HG02642 (cell line): ENCODE measurements around the gene PALD1.

Experiments used
- ATAC-seq: cut with Tn5 transposase; IDR thresholded peaks from one replicate; pipeline ENCODE4 v1.9.1; 2021; ENCODE audit warnings: mild to moderate bottlenecking; ENCODE audit not compliant: unreplicated experiment, poor library complexity

The PALD1 gene

DNA sequence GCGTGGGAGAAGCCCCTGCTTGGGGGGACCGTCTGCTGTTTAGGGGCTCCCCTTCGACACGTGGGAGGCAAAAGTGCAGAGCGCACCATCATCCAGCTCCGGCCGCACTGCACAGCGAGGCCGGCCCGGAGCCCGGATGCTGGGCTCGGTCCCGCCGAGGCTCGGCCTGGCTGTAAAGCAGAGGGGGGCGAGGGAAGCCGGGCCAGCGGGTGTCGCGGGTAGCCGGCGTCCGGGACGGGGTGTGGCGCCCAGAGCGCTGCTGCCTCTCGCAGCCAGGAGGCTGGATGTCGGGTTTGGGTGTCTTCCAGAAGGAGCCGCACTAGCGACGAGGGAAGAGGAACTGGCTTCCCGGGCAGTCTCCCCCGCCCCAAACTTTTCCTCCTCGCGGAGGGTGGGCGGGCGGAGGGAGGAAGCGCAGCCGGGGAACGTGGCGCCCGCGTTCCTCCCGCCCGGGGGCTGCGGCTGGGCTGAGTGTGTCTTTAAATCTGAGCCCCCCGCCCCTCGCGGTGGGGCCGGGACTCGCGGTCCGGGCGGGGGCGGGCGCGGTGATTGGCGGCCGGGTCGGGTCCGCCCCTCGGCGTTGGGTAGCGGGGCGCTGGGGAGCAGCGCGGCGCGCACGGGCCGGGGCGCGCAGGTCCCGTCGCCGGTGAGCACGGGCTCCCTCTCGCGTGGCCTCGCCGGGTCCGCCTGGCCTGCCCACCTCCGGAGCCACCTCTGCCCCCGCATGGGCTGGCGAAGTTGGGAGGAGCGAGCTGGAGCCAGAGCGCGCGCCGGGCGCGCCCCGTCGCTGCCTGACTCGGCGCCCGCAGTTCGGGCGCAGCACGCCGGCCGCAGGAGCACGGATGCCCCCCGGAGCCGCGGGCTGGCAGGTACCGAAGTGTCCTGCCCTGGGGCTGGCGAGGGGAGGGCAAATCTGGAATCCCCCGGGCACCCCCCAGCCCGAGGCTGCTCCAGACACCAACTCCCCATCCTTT, at the start of gene PALD1:
PALD1 (plus strand) TSS at position 577 of the 974 bp plus-strand sequence. CDS start 47,185 bp downstream, outside the sequence.
- peak; percentile 37 for ATAC-seq

DNA sequence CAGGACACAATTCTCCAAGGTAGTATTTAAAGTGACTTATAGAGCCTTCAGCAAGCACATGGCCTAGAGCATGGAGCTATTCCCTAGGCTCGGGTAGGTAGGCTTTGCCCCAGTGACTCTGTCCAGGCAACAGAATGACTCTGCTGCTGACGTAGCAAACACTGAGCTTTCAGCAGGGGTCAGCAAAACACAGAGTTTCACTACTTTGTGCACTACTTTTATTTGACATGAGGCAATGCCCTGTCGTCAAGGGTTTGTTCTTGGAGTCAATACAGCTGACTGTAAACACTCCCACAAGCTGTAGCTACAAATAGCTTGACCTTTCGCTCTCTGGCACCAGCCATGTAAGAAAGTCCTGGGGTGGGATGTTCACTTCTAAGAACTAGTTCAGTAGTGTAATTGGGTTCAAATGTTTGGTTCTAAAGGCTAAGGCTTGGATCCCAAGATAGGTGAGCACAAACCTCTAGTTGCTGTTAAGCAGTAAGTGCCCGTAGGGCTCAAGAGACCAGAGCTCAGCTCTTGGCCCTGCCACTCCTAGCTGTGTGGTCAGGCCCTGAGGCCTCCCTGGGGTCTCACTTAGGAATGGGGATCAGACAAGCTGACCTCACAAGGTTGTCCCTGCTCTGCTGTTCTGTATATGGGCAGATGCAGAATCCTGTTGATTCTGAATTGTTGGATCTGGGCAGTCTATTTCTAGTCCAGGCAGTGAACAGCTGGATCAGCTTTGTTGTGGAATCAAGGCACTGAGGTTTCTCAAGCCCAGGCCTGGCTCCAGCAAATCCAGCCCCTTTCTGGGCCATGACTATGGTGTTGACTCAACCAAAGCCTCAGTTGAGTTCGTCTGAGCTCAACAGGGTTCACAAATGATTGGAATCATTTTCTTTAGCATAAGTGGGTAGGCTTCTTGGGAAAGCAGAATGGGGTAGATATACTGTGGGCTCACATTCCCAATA, 47.8 kb upstream of the PALD1 start:
- no peak for ATAC-seq

DNA sequence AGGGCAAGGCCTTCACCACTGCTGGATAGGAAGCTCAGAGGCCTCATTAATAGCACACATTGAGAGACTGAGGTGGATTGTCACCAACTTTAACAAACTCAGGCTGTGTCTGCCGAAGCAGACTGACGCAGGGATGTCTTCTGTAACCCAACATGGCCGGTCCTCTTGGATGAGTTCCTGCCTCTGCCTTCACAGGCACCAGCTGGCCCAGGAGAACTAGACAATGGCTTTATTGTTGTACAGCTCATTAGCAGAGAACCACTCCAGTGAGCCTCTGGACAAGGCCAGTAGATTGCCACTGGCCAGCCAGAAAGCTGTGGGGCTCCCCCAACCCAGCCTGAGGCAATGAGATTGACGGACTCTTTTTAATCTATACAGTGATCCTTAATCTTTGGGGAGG, 46.5 kb upstream of the PALD1 start:
- no peak for ATAC-seq

DNA sequence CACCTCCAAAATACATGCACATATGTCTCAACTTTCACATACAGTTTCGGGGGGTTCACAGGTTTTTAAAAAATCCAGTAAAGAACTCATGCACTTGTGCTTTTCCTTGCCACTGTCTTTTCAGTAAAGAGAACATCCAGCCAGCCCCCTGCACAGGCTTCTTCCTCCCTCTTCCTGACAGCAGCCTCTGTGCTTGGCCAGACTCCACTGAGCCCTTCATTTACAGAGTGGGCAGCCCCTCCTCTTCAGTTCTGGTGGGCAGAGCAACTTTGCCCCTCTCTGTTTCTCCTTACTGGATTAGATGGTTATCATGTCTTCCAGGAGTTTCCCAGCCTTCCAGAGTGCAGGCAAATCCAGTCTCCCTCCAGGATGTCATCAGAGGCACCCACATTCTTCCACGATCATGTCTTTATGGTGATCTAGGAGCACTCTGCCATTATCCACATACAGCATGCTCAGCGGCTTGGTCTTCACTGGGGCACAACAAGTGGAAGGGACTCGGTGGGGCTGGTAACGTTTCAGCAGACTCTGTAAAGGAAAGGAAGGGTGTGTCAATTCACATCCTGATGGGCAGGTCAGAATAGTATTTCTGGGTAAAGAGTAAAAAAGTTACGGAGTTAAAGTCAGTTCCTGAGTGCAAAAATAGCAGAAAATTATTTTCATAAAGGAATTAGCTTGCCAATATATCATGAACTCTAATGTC, 45.9 kb upstream of the PALD1 start:
- no peak for ATAC-seq

DNA sequence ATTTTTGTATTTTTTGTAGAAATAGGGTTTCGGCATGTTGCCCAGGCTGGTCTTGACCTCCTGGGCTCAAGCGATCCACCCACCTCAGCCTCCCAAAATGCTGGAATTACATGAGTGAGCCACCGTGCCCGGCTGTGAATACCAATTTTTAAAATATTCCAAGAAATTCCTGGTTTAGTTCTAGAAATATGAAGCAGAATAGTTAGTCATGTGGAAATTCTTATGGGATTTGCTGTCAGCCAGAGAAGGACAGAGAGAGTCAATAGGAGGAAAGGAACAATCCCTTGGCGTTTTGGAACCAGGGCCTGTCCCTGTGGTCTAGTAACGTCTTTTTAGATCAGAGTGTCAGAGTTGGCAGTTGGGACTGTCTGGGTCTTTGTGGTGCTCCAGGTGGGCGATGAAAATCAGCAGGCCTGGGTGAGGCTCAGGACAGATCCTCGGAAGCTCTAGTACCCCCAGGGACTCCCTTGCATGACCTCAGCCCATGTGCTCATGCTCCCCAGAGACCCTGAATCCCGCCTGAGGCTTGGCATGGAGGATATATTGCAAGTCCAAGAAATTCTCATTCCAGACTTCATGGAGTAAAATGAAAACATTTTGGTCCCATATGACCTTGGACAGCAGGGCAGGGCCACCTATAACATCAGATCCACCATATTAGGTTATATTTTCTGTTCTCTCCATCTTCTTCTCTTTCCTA, 44.8 kb upstream of the PALD1 start:
- ATAC-seq = no peak

DNA sequence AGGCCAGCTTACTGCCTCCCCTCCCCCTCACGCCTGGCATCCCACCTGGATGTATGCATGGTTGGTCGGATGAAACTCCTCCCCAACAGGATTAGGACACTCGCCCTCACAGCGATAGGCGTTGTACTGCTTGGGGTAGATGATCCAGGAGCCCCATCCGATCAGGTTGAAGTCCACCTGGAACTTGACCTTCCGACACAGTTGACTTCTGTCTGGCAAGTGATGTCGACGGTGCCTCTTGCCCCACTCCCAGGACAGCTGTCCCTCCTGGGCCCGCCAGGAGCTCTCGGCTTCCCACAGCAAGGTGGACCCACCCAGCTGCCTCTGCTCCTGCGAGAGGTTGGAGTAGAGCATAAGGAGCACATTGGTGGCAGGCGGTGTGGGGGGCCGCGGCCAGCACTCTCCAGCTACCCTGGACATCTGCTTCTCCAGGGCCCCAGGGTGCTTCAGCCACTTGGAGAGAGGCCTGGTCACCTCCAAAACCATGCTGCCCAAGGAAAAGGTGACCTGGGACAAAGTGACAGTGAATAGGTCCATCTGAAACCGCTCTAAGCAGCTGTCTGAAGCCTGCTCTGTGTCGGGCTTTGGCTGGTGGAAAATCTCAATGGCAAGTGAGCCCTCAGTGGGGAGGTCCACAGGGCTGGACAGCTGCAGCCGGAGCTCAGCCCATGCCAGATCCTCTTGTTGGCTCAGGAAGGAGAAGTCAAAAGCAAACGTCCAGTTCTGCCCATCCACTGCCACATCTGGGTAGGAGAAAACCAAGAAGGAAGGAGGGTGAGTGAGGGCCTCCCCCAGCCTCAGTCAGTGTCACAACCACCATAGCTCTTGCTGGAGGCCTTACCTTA, 43.1 kb upstream of the PALD1 start:
- ATAC-seq = no peak

DNA sequence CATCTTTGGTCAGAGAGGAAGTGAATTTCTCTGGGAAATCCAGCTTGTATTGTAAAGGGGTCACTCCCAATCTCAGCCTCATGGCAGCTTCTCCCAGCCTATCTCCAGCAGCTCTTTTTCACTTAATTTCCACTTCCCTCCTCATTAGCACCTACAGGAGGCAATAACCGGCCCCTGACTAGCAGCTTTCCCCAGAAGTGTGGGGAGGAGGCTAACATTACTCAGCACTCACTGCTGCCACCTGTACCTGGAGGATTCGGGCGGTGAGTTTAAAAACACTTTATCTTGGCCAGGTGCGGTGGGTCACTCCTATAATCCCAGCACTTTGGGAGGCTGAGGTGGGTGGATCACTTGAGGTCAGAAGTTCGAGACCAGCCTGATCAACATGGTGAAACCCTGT, 40.8 kb upstream of the PALD1 start:
- no peak for ATAC-seq

DNA sequence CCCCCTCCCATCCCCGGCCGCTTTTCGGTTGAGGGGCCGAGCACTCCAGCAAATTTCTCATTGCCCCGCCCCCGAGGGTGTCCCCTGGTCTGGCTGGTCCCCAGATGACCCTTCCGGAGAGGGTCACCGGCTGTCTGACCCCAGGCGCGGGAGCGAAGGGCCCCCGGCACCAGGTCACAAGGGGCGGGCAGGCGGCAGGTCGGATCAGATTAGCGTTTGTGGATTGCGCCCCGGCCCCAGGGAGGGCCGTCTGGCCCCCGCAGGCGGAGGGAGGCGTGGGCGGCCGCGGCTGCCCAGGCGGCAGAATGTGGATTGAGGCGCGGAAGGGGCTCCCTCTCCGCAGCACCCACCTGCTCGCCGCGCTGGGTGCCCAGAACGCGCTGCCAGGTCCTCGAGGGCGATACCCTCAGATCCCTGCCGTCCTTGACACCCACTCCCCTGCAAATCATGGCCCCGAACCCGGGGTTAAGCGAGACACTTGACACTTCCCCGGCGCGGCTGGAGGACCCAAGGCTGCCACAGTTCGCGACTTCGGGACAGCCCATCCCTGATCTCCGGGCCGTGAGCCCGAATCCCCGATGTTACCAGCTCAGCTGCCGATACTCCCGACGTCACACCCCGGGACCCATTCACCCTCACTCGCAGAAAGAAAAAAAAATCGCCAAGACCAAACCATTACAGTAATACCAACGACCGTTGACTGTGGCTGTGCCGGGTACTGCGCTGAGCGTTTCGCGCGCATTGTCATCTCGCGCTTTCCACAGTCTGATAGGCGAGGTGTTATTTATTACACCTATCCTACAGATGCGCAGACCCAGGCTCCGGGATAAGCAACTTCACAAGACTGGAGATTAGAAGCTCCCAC, 38.0 kb upstream of the PALD1 start:
- no peak for ATAC-seq

DNA sequence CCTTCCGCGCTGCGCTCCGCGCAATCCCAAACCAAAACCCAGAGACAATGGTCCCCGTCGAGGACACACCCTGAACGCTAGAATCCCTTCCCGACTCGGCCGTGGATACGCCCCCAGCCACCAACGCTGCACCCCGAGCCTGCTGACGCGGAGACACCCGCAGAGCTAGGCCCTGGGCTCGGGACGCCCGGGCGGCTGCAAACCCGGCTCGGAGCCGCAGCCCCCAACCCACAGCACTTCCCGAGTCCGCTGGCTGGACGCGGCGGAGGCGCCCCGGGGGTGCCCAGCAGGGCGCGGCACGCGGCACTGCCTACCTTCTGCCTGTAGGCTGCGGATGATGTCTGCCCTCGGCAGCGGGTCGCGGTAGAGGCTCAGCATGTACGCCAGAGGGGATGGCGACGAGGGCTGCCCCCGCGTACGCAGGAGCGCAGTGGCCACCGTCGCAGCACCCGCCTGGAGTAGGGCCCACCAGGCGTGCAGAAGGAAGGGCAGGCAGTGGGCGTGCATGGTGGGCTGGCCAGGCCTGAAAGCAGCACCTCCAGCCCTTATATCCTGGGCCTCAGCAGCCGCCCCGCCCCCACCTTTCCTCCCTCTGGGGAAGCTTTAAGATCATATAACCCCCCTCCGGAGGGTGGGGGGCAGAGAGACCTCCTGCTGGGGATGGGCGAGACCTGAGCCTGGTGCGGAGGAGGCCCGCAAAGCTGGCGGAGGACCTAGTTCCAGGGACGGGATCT, 37.2 kb upstream of the PALD1 start, which contains the start of gene NODAL:
NODAL (minus strand) TSS at position 521 of the 734 bp plus-strand sequence; CDS start at position 507, 14 bp downstream.
- no peak for ATAC-seq

DNA sequence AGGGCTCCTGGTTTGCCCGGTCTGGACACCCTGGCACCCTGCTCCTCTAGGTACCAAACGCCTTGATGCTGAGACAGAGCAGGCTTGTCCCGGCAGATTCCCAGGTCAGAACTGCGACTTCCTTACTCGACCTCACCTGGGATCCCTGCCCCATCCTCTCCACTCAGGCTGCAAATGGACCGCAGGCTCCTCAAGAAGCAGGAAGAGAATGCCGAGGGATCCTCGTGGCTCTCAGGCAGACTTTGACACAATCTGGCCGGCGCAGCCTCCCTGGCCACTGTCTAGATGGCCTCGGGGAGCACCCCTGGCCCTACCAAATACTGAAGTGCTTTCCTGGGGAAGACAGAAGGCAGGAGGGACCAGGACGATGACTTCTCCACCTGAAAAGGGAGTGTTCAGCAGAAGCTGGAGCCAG, 36.7 kb upstream of the PALD1 start:
- no peak for ATAC-seq

DNA sequence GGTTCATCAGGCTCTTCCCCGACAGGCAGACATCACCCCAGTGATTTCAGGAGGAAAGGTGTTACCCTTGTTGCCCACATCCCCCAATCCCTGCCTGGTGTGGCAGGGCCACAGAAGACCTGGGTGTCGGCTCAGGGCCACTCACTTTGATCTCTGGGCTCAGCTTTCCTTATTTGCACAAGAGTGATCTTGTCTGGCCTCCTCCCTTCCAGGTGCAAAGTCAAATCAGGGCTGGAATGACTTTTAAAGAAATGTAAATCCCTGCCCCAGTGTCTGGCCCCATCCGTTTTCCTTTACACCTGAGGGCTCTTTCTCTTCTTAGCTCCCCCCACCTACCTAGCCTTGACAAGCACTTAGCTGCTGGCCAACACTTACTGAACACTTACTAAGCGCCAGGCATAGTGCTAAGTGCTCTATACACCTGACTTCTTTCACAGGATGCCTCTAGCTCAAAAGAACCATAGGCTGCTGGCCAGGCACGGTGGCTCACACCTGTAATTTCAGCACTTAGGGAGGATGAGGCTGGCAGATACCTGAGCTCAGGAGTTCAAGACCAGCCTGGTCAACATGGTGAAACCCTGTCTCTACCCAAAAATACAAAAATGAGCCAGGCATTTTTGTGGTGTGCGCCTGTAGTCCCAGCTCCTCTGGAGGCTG, 36.1 kb upstream of the PALD1 start:
- no peak for ATAC-seq

DNA sequence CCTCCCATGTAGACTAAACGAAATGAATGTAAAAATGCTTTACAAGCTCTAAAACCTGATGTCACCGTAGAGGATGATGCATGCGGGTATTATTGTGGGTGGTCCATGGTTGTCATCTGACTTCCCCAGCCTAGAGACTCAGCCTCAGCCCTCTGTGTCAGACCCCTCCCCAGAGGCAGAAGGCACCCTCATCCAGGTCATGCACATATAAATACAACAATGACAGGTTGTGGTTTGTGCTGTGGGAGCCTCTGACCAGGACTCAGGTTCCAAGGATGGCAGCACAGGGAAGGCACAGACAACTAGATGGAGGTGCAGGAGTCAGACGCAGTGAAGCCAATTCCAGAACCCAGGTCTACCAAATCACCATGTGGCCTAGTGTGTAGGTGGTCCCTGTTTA, 33.8 kb upstream of the PALD1 start:
- ATAC-seq = no peak

DNA sequence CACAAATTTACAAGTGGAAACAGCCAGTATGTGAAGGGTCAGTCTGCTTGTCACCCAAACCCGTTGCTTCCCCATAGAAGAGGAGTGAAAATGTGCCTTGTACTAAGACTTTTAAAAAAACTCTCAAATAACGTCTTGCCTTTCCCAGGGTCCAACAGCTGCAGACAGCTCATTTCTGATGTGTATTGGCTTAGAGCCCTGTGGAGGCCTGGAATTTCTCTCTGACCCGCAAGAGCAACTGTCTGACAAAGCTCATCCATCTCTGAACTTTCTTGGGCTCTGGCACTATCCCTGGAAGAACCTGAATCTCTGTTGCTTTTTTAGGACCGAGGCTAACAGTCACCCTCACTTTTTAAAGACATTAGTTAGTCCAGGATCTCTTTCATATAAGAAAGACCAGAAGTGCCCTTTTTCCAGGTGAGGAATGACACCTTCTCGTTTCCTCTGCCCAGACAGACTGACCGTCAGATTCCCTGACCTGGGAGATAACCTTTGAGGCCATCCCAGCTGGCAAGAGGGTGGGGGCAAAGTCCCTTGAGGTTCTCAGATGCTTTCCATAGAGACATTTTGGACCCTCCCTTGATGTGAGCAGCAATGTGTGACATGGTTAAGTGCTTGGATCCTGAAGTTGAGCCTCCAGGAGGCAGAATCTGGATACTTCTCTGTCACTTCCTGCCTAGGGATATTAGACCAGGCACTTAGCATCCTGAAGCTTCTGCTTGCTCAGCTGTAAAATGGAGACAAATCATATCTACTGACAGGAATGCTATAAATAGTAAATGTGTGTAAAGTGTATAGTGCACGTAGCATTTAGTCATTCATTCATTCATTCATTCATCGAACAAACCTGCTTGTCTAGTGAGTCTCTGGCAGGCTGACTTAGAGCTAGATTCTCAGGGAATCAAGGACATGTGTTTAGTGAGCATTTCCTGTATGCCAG, 32.6 kb upstream of the PALD1 start:
- ATAC-seq = no peak

DNA sequence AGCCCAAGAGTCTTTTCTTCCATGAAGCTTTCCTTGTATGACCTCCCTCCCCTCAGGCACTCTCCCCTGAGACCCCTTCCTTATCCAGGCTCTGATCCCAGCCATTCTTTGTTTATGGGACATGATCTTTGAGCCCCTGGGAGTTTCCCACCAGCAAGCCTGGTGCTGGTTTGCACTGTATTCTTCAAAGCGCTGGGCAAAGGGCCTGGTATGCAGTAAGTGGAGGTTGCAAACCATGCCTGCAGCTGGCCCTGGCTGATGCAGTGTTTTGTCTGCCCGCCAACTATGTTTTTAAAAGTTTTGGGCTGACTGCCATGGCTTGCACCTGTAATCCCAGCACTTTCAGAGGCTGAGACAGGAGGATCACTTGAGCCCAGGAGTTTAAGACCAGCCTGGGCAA, 30.3 kb upstream of the PALD1 start:
- no peak for ATAC-seq

DNA sequence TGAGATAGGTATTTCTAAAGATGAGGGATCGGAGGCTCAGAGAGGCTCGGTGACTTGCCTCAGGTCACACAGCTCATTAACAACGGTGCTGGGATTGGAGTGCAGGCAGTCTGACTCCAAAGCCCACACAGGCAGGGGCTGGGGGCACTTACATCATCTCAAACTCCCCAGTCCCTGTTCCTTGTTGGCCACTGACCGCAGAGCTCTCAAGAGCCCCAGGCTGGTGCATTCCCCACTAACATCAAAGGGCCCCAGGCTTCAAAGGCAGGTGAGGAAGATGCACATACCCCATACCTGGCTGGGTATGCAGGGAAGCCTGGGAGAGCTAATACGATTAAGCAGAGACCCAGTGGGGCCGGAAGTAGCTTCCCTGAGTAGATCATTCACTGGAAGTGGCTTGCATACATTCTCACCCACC, 23.3 kb upstream of the PALD1 start:
- ATAC-seq = no peak

DNA sequence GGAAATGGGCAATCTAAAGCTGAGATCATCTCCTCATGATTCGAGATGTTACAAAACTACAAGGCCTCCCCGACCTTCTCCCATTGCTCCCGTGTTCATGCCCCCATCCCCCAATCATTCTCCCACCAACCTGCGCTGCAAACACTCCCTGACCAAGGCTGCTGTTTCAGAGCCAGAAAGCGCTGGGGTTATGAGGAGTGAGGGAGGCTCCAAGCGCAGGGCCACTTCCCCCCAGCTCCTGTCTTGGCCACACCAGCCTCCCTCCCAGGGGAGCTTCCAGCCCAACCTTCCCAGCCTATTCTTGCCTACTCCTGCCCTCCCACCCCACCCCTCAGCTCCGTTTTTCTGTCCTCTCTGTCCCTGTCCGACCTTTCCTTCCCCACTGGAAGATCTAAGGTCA, 22.4 kb upstream of the PALD1 start:
- no peak for ATAC-seq
